HEK293 (cell line): Measurements from ENCODE around the gene PWWP2B.
A peak's percentile ranks its signal among the peaks of the same experiment; 100 is the strongest.

Source experiments
- HOXC10 ChIP-seq: sonication (generic); formaldehyde crosslinking; IDR thresholded peaks from 2 replicates; pipeline ENCODE4 v1.8.1; 2023; ENCODE audit warnings: mild to moderate bottlenecking, missing genetic modification reagents
- KLF9 ChIP-seq: fragments of 450-650 bp; formaldehyde crosslinking; IDR thresholded peaks from 2 replicates; pipeline ENCODE4 v1.5.1; 2016; ENCODE audit warnings: missing biosample characterization, missing genetic modification characterization, low read depth
- RBAK ChIP-seq: fragments of 450-650 bp; formaldehyde crosslinking; IDR thresholded peaks from 2 replicates; pipeline ENCODE4 v1.5.1; 2016; ENCODE audit warnings: missing biosample characterization, missing genetic modification characterization
- SP3 ChIP-seq: fragments of 450-650 bp; formaldehyde crosslinking; IDR thresholded peaks from 2 replicates; pipeline ENCODE4 v1.5.1; 2016; ENCODE audit warnings: missing biosample characterization, missing genetic modification characterization
- SP7 ChIP-seq: fragments of 450-650 bp; formaldehyde crosslinking; IDR thresholded peaks from 2 replicates; pipeline ENCODE4 v1.5.1; 2016; ENCODE audit warnings: missing biosample characterization, missing genetic modification characterization
- TRIM28 ChIP-seq: IDR thresholded peaks from 2 replicates; pipeline ENCODE4 v1.6.1; 2011; ENCODE audit warnings: low read length, control low read depth, borderline replicate concordance
- ZBTB20 ChIP-seq: fragments of 450-650 bp; formaldehyde crosslinking; IDR thresholded peaks from 2 replicates; pipeline ENCODE4 v1.5.1; 2016; ENCODE audit warnings: missing biosample characterization, missing genetic modification characterization
- ZBTB21 ChIP-seq: fragments of 450-650 bp; formaldehyde crosslinking; IDR thresholded peaks from 2 replicates; pipeline ENCODE4 v1.5.1; 2017; ENCODE audit warnings: missing biosample characterization, missing genetic modification characterization
- ZFHX2 ChIP-seq: fragments of 450-650 bp; formaldehyde crosslinking; conservative IDR thresholded peaks from 2 replicates; pipeline ENCODE4 v1.5.1; 2016; ENCODE audit warnings: missing biosample characterization, missing genetic modification characterization
- ZNF133 ChIP-seq: fragments of 450-650 bp; formaldehyde crosslinking; IDR thresholded peaks from 2 replicates; pipeline ENCODE4 v1.5.1; 2016; ENCODE audit warnings: missing biosample characterization, missing genetic modification characterization
- ZNF140 ChIP-seq: fragments of 450-650 bp; formaldehyde crosslinking; IDR thresholded peaks from 2 replicates; pipeline ENCODE4 v1.5.1; 2016; ENCODE audit warnings: missing biosample characterization, missing genetic modification characterization
- ZNF24 ChIP-seq: fragments of 450-650 bp; formaldehyde crosslinking; IDR thresholded peaks from 2 replicates; pipeline ENCODE4 v1.5.1; 2016; ENCODE audit warnings: missing biosample characterization, missing genetic modification characterization
- ZNF292 ChIP-seq: fragments of 450-650 bp; formaldehyde crosslinking; IDR thresholded peaks from 2 replicates; pipeline ENCODE4 v1.5.1; 2016; ENCODE audit warnings: low read depth, missing biosample characterization, missing genetic modification characterization, borderline replicate concordance
- ZNF426 ChIP-seq: fragments of 450-650 bp; formaldehyde crosslinking; IDR thresholded peaks from 2 replicates; pipeline ENCODE4 v1.5.1; 2017; ENCODE audit warnings: missing biosample characterization, missing genetic modification characterization, mild to moderate bottlenecking, inconsistent platforms, moderate library complexity
- ZNF473 ChIP-seq: fragments of 450-650 bp; formaldehyde crosslinking; IDR thresholded peaks from 2 replicates; pipeline ENCODE4 v1.5.1; 2017; ENCODE audit warnings: missing biosample characterization, missing genetic modification characterization
- ZNF548 ChIP-seq: fragments of 450-650 bp; formaldehyde crosslinking; IDR thresholded peaks from 2 replicates; pipeline ENCODE4 v1.5.1; 2016; ENCODE audit warnings: missing biosample characterization, missing genetic modification characterization
- ZNF561 ChIP-seq: fragments of 450-650 bp; IDR thresholded peaks from 2 replicates; pipeline ENCODE4 v1.5.1; 2018; ENCODE audit warnings: missing biosample characterization, missing genetic modification characterization, borderline replicate concordance
- ZNF701 ChIP-seq: fragments of 450-650 bp; formaldehyde crosslinking; IDR thresholded peaks from 2 replicates; pipeline ENCODE4 v1.5.1; 2016; ENCODE audit warnings: missing biosample characterization, missing genetic modification characterization
- ZNF837 ChIP-seq: fragments of 450-650 bp; formaldehyde crosslinking; IDR thresholded peaks from 2 replicates; pipeline ENCODE4 v1.5.1; 2016; ENCODE audit warnings: missing biosample characterization, missing genetic modification characterization
- ZNF843 ChIP-seq: fragments of 450-650 bp; formaldehyde crosslinking; IDR thresholded peaks from 2 replicates; pipeline ENCODE4 v1.5.1; 2016; ENCODE audit warnings: missing biosample characterization, missing genetic modification characterization
- TF ChIP-seq, protein P1 (sequence below): fragments of 450-650 bp; formaldehyde crosslinking; IDR thresholded peaks from 2 replicates; pipeline ENCODE4 v1.5.1; 2016; ENCODE audit warnings: missing biosample characterization, missing genetic modification characterization
- TF ChIP-seq, protein P2 (sequence below): fragments of 450-650 bp; formaldehyde crosslinking; IDR thresholded peaks from 2 replicates; pipeline ENCODE4 v1.5.1; 2016; ENCODE audit warnings: missing biosample characterization, missing genetic modification characterization, low read depth
- TF ChIP-seq, protein P3 (sequence below): fragments of 450-650 bp; formaldehyde crosslinking; IDR thresholded peaks from 2 replicates; pipeline ENCODE4 v1.5.1; 2017; ENCODE audit warnings: missing biosample characterization, missing genetic modification characterization
- TF ChIP-seq, protein P4 (sequence below): fragments of 450-650 bp; formaldehyde crosslinking; IDR thresholded peaks from 2 replicates; pipeline ENCODE4; 2016; ENCODE audit warnings: missing biosample characterization, missing genetic modification characterization
- TF ChIP-seq, protein P5 (sequence below): IDR thresholded peaks from 2 replicates; pipeline ENCODE4 v1.6.1; 2011; ENCODE audit warnings: mild to moderate bottlenecking, low read depth, low read length, borderline replicate concordance
- TF ChIP-seq, protein P6 (sequence below): fragments of 450-650 bp; formaldehyde crosslinking; conservative IDR thresholded peaks from 2 replicates; pipeline ENCODE4 v1.5.1; 2016; ENCODE audit warnings: low read depth, missing biosample characterization, missing genetic modification characterization
- TF ChIP-seq, protein P7 (sequence below): fragments of 450-650 bp; IDR thresholded peaks from 2 replicates; pipeline ENCODE4 v1.5.1; 2018; ENCODE audit warnings: missing biosample characterization, missing genetic modification characterization
- TF ChIP-seq, protein P8 (sequence below): fragments of 450-650 bp; formaldehyde crosslinking; IDR thresholded peaks from 2 replicates; pipeline ENCODE4 v1.5.1; 2016; ENCODE audit warnings: missing biosample characterization, missing genetic modification characterization

The PWWP2B gene

DNA sequence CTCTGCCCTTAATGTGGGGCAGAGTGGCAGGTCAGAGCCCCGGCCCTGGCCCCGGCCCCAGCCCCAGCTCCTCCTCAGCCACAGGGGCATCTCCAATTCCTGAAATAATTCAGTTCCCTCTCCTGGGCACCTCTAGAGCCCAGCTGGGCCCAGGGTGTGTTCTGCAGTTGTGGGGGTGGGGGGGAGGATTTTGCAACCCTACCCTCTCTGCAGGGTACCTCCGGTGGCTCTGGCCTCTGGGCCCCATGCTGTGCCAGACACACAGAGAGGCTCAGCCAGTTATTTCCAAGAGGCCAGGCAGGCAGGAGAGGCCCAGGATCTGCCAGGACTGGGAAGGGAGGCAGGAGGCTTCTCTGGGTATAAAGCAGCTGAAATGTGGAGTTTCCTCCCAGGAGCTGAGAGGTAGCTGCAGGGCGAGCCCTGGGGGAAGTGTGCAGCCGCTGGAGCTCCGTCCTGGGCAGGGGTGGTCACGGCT, 47.9 kb downstream of the PWWP2B start (continued):
- peak; percentile 38; the same call in 1 of the 2 replicates for TF ChIP-seq ZBTB20 (tag by site-specific recombination)
- no peak for TF ChIP-seq ZNF24
- TF ChIP-seq TRIM28 = no peak
- TF ChIP-seq ZNF292 = no peak
- TF ChIP-seq, protein P1, sequence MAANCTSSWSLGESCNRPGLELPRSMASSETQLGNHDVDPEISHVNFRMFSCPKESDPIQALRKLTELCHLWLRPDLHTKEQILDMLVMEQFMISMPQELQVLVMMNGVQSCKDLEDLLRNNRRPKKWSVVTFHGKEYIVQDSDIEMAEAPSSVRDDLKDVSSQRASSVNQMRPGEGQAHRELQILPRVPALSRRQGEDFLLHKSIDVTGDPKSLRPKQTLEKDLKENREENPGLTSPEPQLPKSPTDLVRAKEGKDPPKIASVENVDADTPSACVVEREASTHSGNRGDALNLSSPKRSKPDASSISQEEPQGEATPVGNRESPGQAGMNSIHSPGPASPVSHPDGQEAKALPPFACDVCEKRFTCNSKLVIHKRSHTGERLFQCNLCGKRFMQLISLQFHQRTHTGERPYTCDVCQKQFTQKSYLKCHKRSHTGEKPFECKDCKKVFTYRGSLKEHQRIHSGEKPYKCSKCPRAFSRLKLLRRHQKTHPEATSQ = no peak
- TF ChIP-seq, protein P2, sequence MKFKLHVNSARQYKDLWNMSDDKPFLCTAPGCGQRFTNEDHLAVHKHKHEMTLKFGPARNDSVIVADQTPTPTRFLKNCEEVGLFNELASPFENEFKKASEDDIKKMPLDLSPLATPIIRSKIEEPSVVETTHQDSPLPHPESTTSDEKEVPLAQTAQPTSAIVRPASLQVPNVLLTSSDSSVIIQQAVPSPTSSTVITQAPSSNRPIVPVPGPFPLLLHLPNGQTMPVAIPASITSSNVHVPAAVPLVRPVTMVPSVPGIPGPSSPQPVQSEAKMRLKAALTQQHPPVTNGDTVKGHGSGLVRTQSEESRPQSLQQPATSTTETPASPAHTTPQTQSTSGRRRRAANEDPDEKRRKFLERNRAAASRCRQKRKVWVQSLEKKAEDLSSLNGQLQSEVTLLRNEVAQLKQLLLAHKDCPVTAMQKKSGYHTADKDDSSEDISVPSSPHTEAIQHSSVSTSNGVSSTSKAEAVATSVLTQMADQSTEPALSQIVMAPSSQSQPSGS (tag by site-specific recombination) = no peak
- no peak for TF ChIP-seq ZNF843 (tag by site-specific recombination)
- TF ChIP-seq RBAK (tag by site-specific recombination) = no peak
- TF ChIP-seq, protein P3, sequence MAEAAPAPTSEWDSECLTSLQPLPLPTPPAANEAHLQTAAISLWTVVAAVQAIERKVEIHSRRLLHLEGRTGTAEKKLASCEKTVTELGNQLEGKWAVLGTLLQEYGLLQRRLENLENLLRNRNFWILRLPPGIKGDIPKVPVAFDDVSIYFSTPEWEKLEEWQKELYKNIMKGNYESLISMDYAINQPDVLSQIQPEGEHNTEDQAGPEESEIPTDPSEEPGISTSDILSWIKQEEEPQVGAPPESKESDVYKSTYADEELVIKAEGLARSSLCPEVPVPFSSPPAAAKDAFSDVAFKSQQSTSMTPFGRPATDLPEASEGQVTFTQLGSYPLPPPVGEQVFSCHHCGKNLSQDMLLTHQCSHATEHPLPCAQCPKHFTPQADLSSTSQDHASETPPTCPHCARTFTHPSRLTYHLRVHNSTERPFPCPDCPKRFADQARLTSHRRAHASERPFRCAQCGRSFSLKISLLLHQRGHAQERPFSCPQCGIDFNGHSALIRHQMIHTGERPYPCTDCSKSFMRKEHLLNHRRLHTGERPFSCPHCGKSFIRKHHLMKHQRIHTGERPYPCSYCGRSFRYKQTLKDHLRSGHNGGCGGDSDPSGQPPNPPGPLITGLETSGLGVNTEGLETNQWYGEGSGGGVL (tag by site-specific recombination) = peak; percentile 67
- TF ChIP-seq ZNF426 (tag by site-specific recombination) = no peak
- peak; percentile 56; the same call in 1 of the 2 replicates for TF ChIP-seq SP7 (tag by site-specific recombination)
- no peak for TF ChIP-seq ZNF561 (tag by site-specific recombination)
- no peak for TF ChIP-seq HOXC10
- TF ChIP-seq ZNF133 (tag by site-specific recombination) = no peak
- TF ChIP-seq SP3 (tag by site-specific recombination) = no peak
- TF ChIP-seq ZNF140 (tag by site-specific recombination) = no peak
- TF ChIP-seq ZNF548 (tag by site-specific recombination) = no peak
- TF ChIP-seq, protein P4, sequence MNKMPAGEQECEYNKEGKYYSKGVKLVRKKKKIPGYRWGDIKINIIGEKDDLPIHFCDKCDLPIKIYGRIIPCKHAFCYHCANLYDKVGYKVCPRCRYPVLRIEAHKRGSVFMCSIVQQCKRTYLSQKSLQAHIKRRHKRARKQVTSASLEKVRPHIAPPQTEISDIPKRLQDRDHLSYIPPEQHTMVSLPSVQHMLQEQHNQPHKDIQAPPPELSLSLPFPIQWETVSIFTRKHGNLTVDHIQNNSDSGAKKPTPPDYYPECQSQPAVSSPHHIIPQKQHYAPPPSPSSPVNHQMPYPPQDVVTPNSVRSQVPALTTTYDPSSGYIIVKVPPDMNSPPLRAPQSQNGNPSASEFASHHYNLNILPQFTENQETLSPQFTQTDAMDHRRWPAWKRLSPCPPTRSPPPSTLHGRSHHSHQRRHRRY (tag by site-specific recombination) = no peak
- TF ChIP-seq, protein P5, sequence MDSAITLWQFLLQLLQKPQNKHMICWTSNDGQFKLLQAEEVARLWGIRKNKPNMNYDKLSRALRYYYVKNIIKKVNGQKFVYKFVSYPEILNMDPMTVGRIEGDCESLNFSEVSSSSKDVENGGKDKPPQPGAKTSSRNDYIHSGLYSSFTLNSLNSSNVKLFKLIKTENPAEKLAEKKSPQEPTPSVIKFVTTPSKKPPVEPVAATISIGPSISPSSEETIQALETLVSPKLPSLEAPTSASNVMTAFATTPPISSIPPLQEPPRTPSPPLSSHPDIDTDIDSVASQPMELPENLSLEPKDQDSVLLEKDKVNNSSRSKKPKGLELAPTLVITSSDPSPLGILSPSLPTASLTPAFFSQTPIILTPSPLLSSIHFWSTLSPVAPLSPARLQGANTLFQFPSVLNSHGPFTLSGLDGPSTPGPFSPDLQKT = no peak
- no peak for TF ChIP-seq ZFHX2
- no peak for TF ChIP-seq ZNF701 (tag by site-specific recombination)
- TF ChIP-seq, protein P6, sequence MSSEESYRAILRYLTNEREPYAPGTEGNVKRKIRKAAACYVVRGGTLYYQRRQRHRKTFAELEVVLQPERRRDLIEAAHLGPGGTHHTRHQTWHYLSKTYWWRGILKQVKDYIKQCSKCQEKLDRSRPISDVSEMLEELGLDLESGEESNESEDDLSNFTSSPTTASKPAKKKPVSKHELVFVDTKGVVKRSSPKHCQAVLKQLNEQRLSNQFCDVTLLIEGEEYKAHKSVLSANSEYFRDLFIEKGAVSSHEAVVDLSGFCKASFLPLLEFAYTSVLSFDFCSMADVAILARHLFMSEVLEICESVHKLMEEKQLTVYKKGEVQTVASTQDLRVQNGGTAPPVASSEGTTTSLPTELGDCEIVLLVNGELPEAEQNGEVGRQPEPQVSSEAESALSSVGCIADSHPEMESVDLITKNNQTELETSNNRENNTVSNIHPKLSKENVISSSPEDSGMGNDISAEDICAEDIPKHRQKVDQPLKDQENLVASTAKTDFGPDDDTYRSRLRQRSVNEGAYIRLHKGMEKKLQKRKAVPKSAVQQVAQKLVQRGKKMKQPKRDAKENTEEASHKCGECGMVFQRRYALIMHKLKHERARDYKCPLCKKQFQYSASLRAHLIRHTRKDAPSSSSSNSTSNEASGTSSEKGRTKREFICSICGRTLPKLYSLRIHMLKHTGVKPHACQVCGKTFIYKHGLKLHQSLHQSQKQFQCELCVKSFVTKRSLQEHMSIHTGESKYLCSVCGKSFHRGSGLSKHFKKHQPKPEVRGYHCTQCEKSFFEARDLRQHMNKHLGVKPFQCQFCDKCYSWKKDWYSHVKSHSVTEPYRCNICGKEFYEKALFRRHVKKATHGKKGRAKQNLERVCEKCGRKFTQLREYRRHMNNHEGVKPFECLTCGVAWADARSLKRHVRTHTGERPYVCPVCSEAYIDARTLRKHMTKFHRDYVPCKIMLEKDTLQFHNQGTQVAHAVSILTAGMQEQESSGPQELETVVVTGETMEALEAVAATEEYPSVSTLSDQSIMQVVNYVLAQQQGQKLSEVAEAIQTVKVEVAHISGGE (tag by site-specific recombination) = no peak
- TF ChIP-seq, protein P7, sequence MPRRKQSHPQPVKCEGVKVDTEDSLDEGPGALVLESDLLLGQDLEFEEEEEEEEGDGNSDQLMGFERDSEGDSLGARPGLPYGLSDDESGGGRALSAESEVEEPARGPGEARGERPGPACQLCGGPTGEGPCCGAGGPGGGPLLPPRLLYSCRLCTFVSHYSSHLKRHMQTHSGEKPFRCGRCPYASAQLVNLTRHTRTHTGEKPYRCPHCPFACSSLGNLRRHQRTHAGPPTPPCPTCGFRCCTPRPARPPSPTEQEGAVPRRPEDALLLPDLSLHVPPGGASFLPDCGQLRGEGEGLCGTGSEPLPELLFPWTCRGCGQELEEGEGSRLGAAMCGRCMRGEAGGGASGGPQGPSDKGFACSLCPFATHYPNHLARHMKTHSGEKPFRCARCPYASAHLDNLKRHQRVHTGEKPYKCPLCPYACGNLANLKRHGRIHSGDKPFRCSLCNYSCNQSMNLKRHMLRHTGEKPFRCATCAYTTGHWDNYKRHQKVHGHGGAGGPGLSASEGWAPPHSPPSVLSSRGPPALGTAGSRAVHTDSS = no peak
- TF ChIP-seq KLF9 = no peak
- no peak for TF ChIP-seq ZNF473 (tag by site-specific recombination)
- no peak for TF ChIP-seq ZNF837 (tag by site-specific recombination)
- TF ChIP-seq, protein P8, sequence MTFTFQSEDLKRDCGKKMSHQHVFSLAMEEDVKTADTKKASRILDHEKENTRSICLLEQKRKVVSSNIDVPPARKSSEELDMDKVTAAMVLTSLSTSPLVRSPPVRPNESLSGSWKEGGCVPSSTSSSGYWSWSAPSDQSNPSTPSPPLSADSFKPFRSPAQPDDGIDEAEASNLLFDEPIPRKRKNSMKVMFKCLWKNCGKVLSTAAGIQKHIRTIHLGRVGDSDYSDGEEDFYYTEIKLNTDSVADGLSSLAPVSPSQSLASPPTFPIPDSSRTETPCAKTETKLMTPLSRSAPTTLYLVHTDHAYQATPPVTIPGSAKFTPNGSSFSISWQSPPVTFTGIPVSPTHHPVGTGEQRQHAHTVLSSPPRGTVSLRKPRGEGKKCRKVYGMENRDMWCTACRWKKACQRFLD (tag by site-specific recombination) = no peak
- no peak for TF ChIP-seq ZBTB21 (tag by site-specific recombination)
